Urinary bladder (tissue), 4 donors: Measurements from ENCODE around the gene GDPD3. TPM values are rescaled to one million over a fixed set of nuclear protein-coding genes. Genes with fewer than 3 reads are reported as not detected.
"Not testable (repeated sequence)": the region's sequence is repeated elsewhere in the genome, so short reads cannot be mapped to it uniquely, and the experiment has no call there.

Experiments used
- DNase-seq: peaks from one replicate; pipeline ENCODE4 v3.0.0-alpha.2; 2015; ENCODE audit errors: extremely low spot score
- H3K27ac ChIP-seq: one replicate; pipeline ENCODE4 v1.5.1; 2013; ENCODE audit warnings: low read depth, mild to moderate bottlenecking, moderate library complexity
- H3K36me3 ChIP-seq: one replicate; pipeline ENCODE4 v1.6.1; 2013; ENCODE audit warnings: mild to moderate bottlenecking, moderate library complexity; ENCODE audit not compliant: insufficient read depth
- H3K4me1 ChIP-seq: one replicate; pipeline ENCODE4 v1.6.1; 2013; ENCODE audit warnings: mild to moderate bottlenecking, moderate library complexity; ENCODE audit not compliant: insufficient read depth
- H3K4me3 ChIP-seq: one replicate; pipeline ENCODE4 v1.5.1; 2013; ENCODE audit warnings: low read depth, low read length
- whole genome bisulfite sequencing: extraction: QIAGEN DNeasy Blood & Tissue Kit; methylation state at CpG from one replicate; pipeline ENCODE4 v1.1.7; 2013; 5-methylcytosine and 5-hydroxymethylcytosine counted together
- polyA plus RNA-seq: library from polyadenylated mRNA; stranded (reverse); fragments of 200-250 nt; gene quantifications from one replicate; pipeline ENCODE4 v1.2.3, GENCODE V29; 2013
- total RNA-seq: library from RNA; depleted of rRNA; stranded (reverse); fragments of >200 nt; gene quantifications from one replicate; pipeline ENCODE4 v1.2.3, GENCODE V29; 2014
- donor health status: healthy with polysubstance abuse.
- donor health status: healthy.

GDPD3 gene
- total and polyA plus RNA-seq, 2 donors: 4.6 to 5.1 TPM

DNA sequence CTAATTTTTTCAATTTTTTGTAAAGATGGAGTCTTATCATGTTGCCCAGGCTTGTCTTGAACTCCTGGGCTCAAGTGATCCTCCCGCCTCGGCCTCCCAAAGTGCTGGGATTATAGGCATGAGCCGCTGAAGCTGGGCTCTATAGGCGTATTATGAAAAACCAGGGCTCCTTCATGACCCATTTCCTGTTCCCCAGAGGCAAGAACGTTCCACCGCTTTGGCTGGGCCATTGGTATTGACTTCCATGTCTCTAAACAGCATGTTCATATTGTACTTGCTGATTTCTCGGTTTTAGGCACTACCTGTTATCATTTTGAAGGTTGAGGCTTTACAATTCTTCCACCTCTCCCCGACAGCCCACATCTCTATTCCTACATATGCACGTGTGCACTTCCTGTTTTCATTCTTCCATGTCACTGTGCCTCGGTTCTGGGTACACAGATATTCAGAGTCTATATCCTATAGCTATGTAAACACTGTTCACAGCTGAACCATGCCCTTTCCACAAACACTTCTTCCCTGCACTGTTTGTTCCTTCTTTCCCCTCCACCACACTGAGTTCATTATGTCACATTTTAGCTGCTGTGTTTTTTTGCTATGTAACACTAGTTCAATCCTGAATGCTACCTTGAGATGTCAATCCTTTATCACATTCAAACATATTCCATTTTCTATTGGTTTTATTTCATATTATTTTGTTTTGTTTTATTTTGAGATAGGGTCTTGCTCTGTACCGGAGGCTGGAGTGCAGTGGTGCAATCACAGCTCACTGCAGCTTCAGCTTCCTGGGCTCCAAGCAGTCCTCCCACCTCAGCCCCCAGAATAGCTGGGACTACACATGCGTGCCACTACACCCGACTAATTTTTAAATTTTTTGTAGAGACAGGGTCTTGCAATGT is 26.5 kb upstream of the GDPD3 start:
- Histone ChIP-seq H3K4me3 (no peak overlapping the region), H3K27ac (no peak overlapping the region), H3K36me3 (no peaks in the 10 kb centered on the region), H3K4me1 (no peaks in the 10 kb centered on the region)
- no peak for DNase-seq
- WGBS: 72% methylated on average over 13 of the region's 13 CpGs

DNA sequence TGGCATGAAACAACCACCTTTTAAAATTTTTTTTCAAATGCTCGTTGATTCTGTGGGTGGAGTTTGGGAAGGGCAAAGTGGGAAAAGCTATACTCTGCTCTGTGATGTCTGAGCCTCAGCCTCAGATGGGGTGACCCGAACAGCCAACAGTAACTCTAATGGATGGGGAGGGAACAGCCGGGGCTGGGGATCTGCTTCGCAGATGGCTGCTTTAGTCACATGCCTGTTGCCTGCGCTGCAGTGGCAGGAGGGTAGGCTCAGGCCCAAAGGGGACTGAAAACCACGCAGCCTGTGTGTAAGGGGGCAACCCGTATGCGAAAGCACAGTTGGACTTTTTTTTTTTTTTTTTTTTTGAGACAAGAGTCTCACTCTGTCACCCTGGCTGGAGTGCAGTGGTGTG is 24.6 kb upstream of the GDPD3 start:
- DNase-seq: no peak

DNA sequence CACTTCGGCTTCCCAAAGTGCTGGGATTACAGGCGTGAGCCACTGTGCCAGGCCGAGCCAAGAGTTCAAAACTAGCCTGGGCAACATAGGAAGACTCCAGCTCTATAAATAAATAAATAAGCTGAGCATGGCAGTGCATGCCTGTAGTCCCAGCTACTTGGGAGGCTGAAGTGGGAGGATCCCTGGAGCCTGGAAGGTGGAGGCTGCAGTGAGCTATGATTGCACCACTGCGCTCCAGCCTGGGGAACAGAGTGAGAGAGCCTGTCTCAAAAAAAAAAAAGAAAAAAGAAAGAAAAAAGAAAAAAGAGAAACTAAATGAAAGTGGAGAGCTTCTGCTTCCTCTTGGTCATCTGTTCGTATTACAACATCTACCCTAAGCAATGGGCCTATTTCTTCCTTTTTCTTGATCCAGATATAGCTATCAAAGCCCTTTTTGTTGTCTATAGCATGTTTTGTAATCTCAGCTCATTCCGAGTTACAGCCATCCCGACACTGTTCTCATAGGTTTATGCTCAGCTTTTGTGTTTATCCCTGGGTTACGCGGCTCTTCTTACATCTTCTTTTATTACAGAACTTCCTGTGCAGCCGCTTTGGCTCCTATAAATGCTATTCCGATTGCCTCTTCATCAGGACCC is 23.8 kb upstream of the GDPD3 start:
- Histone ChIP-seq H3K4me1 (no peaks in the 10 kb centered on the region), H3K27ac (no peak overlapping the region), H3K4me3 (no peak overlapping the region), H3K36me3 (no peaks in the 10 kb centered on the region)
- WGBS: 58% methylated on average over 11 of the region's 11 CpGs
- no peak for DNase-seq

More for the DNA sequence above, 24.6 kb upstream of the GDPD3 start:
- Histone ChIP-seq H3K4me3 (no peak overlapping the region), H3K27ac (no peak overlapping the region), H3K36me3 (no peaks in the 10 kb centered on the region), H3K4me1 (no peaks in the 10 kb centered on the region)
- 66% methylated on average over 8 of the region's 8 CpGs for WGBS

DNA sequence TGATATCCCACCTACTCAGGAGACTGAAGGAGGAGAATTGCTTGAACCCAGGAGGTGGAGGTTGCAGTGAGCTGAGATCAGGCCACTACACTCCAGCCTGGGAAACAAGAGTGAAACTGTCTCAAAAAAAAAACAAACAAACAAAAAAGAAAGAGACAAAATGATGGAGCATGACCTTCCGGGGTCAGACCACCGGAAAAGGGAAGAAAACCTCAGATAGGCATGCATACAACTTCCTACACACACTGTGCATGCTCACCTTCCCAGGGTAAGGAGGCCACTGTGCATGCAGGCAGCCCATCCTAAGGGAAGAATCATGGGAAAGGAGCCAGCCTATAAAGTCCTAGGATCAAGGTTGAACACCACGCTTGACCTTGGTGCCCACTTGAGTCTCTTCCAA is 19.3 kb upstream of the GDPD3 start:
- no peak overlapping the region for H3K4me3 ChIP-seq
- 74% methylated on average over 3 of the region's 3 CpGs for WGBS
- H3K36me3 ChIP-seq: no peaks in the 10 kb centered on the region
- no peak overlapping the region for H3K27ac ChIP-seq
- no peaks in the 10 kb centered on the region for H3K4me1 ChIP-seq
- no peak for DNase-seq

DNA sequence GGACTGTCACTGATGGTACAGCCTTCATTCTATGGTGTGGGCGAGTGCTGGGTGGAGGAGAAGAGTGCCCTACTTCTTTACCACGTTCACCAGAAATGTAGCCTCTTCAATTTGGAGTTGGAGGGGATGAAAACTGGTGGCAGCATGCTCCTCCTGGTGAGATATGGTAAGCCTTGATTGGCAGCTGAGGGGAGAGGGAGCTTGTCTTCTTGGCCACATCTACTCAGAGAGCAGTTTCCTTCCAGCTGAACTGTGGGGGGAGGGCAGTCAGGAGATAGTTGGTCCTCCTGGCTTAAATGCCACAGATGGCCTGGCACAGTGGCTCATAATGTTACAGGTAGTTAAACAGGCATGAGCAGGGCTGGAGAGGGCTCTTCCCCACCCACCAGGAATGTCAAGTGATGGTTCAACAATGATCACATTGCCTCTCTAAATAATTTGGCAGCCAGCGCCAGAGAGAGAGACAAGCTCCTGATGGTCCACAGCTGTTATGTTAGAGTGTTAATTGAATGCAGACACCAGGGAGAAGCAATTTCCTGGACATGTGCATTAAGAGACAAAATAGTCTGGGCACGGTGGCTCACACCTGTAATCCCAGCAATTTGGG is 18.6 kb upstream of the GDPD3 start:
- Histone ChIP-seq H3K36me3 (no peaks in the 10 kb centered on the region), H3K4me3 (no peak overlapping the region), H3K27ac (no peak overlapping the region), H3K4me1 (no peaks in the 10 kb centered on the region)
- 54% methylated on average over 4 of the region's 4 CpGs for WGBS
- DNase-seq: no peak

DNA sequence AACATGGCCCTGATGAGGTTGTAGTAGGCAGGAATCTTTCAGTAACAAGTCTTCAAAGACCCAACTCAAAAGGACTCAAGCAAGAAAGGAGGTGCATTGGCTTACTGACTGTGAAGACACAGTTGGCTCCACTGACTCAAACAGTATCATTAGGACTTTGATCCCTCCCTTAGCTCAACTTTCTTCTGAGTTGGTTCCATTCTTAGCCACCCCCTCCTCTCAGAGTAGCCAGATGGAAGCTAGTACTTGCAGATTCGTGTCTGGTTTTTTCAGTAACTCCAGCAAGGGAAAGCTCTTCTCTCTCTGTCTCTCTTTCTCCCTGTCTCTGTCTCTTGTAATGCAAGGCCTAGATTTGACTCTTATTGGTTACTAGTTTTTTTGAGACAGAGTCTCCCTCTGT is 14.7 kb upstream of the GDPD3 start:
- no peak overlapping the region for H3K4me3 ChIP-seq
- H3K27ac ChIP-seq: no peak overlapping the region
- DNase-seq: no peak
- WGBS: 80% methylated on average over 1 of the region's 1 CpG
- H3K36me3 ChIP-seq: no peaks in the 10 kb centered on the region
- no peaks in the 10 kb centered on the region for H3K4me1 ChIP-seq

DNA sequence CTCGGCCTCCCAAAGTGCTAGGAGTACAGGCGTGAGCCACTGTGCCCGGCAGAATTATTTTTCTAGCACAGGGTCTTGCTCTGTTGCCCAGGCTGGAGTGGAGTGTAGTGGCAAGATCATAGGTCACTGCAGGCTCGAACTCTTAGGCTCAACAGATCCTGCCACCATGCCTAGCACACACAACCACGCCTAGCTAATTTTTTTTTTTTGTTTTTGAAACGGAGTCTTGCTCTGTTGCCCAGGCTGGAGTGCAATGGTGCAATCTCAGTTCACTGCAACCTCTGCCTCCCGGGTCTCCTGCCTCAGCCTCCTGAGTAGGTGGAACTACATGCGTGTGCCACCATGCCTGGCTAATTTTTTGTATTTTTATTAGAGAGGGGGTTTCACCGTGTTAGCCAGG is 12.4 kb upstream of the GDPD3 start:
- DNase-seq, H3K4me1 ChIP-seq, H3K4me3 ChIP-seq, H3K27ac ChIP-seq, H3K36me3 ChIP-seq: not testable (repeated sequence)
- WGBS: 92% methylated on average over 9 of the region's 9 CpGs

DNA sequence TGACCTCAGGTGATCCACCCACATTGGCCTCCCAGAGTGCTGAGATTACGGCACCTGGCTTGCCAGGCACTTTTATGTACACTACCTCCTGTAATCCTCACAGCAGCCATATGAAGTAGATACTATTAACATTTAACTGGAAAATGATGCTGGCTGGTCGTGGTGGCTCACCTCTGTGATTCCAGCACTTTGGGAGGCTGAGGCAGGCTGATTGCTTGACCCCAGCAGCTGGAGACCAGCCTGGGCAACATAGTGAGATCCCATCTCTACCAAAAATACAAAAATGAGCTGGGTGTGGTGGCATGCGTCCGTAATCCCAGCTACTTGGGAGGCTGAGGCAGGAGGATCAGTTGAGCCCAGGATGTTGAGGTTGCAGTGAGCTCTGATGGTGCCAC is 11.6 kb upstream of the GDPD3 start:
- WGBS: 91% methylated on average over 4 of the region's 4 CpGs
- no peak overlapping the region for H3K27ac ChIP-seq

DNA sequence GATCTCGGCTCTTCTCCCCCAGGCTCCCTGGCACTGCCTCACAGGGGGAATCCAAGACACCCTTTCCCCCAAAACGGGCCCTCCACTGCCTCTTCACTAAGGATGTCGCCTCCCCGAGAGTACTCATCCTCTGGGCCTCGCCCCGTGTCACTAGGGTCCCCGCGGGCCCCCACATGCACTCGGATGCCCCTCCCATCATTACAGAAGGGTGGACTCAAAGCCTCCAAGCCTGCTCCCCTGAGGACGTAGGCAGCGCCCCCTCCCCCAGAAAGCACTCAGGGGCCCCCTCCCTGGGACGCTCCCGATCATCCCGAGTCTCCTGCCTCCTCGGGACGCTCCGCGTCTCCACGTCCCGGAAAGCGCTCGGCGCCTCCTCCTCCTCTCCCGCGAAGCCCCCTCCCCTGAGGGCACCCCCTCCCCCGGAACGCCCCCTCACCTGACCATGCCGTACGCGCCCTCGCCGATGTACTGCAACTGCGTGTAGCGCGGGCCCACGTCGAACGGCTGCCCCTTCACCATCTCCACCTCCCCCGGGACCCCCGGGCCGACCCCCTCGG is 9.3 kb upstream of the GDPD3 start:
- no peaks in the 10 kb centered on the region for H3K4me1 ChIP-seq

More for the DNA sequence above, 11.6 kb upstream of the GDPD3 start:
- no peak for DNase-seq
- no peaks in the 10 kb centered on the region for H3K36me3 ChIP-seq
- no peak overlapping the region for H3K4me3 ChIP-seq
- no peaks in the 10 kb centered on the region for H3K4me1 ChIP-seq

DNA sequence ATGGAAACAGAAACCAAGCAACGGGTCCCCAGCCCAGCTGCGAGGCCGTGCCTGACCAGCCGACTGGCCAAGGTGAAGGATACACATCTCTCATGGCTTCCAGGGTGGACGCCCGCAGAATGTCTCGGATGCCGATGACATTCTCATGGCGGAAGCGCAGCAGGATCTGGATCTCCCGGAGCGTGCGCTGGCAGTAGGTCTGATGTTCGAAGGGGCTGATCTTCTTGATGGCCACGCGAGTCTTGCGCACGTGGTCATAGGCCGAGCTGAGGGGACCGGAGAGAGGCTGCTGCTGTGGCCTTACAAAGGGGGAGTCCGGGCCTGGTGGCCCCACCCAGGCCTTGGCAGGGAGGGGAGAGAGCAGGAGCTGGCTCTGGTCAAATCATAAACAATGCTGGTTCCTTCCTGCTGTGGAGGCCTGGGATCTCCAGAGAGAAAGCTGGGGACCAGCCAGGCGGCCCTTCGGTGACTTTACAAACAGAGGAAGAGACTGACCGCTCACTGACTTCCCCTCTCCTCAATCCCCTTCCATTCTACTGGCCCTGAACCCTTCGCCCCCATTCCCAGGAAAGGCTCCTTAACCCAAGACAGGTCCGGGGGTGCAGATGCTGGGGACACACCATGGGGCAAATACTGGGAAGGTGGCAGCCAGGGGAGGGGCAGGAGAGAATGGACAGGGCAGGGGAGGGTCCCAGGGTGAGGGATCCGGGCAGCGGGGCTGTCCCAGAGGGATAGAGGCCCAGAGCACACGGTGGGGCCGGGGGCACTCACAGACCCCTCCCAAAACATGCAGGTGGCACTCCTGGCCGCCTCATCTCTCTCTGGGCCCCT is 8.6 kb upstream of the GDPD3 start:
- H3K27ac ChIP-seq: peak overlapping the region; percentile 87
- no peak for DNase-seq
- no peaks in the 10 kb centered on the region for H3K36me3 ChIP-seq
- peak overlapping the region; percentile 95 for H3K4me3 ChIP-seq
- WGBS: 30% methylated on average over 31 of the region's 31 CpGs
- H3K4me1 ChIP-seq: no peaks in the 10 kb centered on the region

More for the DNA sequence above, 9.3 kb upstream of the GDPD3 start:
- Histone ChIP-seq H3K36me3 (no peaks in the 10 kb centered on the region), H3K27ac (peak overlapping the region; percentile 87), H3K4me3 (peak overlapping the region; percentile 95)
- under 1% methylated on average over 42 of the region's 42 CpGs for WGBS
- DNase-seq: no peak

DNA sequence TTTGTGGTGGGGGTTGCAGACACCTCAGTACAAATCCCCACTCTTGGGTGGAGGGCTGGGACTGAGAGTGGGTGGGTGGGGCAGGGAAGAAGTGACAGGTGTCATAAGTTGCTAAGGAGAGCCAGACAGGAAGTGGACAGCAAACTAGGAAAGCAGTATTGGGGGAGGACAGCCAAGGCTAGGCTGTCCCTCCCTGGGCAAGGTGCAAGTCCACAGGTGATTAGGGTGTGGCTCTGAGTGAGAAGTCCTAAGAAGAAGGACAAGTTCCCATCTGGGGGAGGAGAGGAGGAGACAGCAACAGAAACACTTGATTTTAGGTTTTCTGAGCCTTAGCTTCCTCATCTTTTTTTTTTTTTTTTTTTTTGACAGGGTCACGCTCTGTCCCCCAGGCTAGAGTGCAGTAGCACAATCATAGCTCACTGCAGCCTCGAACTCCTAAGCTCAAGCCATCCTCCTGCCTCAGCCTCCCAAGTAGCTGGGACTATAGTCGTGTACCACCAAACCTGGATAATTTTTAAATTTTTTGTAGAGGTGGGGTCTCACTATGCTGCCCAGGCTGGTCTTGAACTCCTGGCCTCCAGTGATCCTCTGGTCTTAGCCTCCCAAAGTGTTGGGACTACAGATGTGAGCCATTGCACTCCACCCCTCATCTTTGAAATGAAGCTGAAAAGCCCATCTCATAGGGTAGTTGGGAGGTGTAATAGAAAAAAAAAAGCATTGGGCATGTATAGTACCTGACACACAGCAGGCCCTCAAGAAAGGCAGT is 7.2 kb upstream of the GDPD3 start:
- DNase-seq: no peak
- H3K4me1 ChIP-seq: no peaks in the 10 kb centered on the region
- no peak overlapping the region for H3K27ac ChIP-seq
- 90% methylated on average over 3 of the region's 3 CpGs for WGBS
- H3K4me3 ChIP-seq: no peak overlapping the region
- H3K36me3 ChIP-seq: peaks cover 1% of the 10 kb centered on the region

DNA sequence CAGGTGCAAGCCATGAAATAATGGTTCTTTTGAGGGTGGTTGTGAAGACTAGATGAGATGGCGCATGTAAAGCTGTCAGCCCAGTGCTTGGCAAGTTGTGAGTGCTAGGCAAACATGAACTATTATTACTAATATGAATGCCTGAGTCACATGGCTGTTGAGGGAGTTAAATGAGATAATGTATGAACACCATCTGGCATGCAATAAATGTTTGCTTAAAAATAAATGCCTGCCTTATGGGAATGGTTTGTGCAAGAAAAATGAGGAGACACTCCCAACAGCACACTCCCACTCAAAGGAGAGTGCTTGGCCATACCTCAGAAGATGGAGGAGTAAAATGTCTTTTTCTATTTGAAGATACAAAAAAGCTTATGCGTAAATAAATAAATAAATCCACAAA is 6.1 kb upstream of the GDPD3 start:
- Histone ChIP-seq H3K27ac (no peak overlapping the region), H3K4me1 (no peaks in the 10 kb centered on the region), H3K36me3 (peaks cover 1% of the 10 kb centered on the region), H3K4me3 (no peak overlapping the region)
- WGBS: 89% methylated on average over 2 of the region's 2 CpGs
- no peak for DNase-seq
